MM.1S (cell line): ENCODE measurements around the gene TBC1D26.

Source experiments
- DNase-seq: peaks from one replicate; pipeline ENCODE4 v3.0.0-alpha.2; 2015
- H2AFZ ChIP-seq: fragments of 300-600 bp; sonication (generic); 2 replicates; pipeline ENCODE4 v1.6.0; 2016; ENCODE audit warnings: antibody characterized with exemption, low read length
- H3F3A ChIP-seq: fragments of 300-600 bp; sonication (generic); 2 replicates; pipeline ENCODE4 v1.6.1; 2016; ENCODE audit warnings: mild to moderate bottlenecking, antibody characterized with exemption, low read length, moderate library complexity, mixed read lengths; ENCODE audit not compliant: insufficient read depth
- H3K27ac ChIP-seq: fragments of 300-600 bp; sonication (generic); 2 replicates; pipeline ENCODE4 v1.5.1; 2016; ENCODE audit warnings: mild to moderate bottlenecking, low read length
- H3K27me3 ChIP-seq: fragments of 300-600 bp; sonication (generic); replicated peaks from 2 replicates; pipeline ENCODE4 v1.6.0; 2016; ENCODE audit warnings: low read length; ENCODE audit not compliant: insufficient read depth
- H3K36me3 ChIP-seq: fragments of 300-600 bp; sonication (generic); replicated peaks from 2 replicates; pipeline ENCODE4 v1.6.1; 2016; ENCODE audit warnings: mild to moderate bottlenecking, low read length, mixed read lengths; ENCODE audit not compliant: insufficient read depth
- H3K4me1 ChIP-seq: fragments of 300-600 bp; sonication (generic); 2 replicates; pipeline ENCODE4 v1.6.1; 2016; ENCODE audit warnings: low read length, mixed read lengths
- H3K4me2 ChIP-seq: fragments of 300-600 bp; sonication (generic); 2 replicates; pipeline ENCODE4 v1.6.0; 2016; ENCODE audit warnings: low read depth, low read length
- H3K4me3 ChIP-seq: fragments of 300-600 bp; sonication (generic); 2 replicates; pipeline ENCODE4 v1.5.1; 2016; ENCODE audit warnings: low read length, mixed read lengths
- H3K79me2 ChIP-seq: fragments of 300-600 bp; sonication (generic); 2 replicates; pipeline ENCODE4 v1.6.1; 2016; ENCODE audit warnings: mixed run types, low read length, mixed read lengths
- H3K9ac ChIP-seq: fragments of 300-600 bp; sonication (generic); 2 replicates; pipeline ENCODE4 v1.6.1; 2016; ENCODE audit warnings: low read length, mixed read lengths
- H3K9me2 ChIP-seq: fragments of 300-600 bp; sonication (generic); replicated peaks from 2 replicates; pipeline ENCODE4 v1.6.1; 2016; ENCODE audit warnings: mild to moderate bottlenecking, low read length, mixed read lengths; ENCODE audit not compliant: insufficient read depth
- H3K9me3 ChIP-seq: fragments of 300-600 bp; sonication (generic); replicated peaks from 2 replicates; pipeline ENCODE4 v1.6.1; 2016; ENCODE audit warnings: mild to moderate bottlenecking, low read length, mixed read lengths; ENCODE audit not compliant: insufficient read depth
- H4K20me1 ChIP-seq: fragments of 300-600 bp; sonication (generic); 2 replicates; pipeline ENCODE4 v1.6.1; 2016; ENCODE audit warnings: mild to moderate bottlenecking, low read length, moderate library complexity, mixed read lengths; ENCODE audit not compliant: insufficient read depth
- CTCF ChIP-seq: fragments of 300-600 bp; sonication (generic); IDR thresholded peaks from 2 replicates; pipeline ENCODE4 v1.5.1; 2016; ENCODE audit warnings: antibody characterized with exemption, low read length, mixed read lengths
- EZH2 ChIP-seq: fragments of 300-600 bp; sonication (generic); optimal IDR thresholded peaks from 2 replicates; pipeline ENCODE3; 2017; ENCODE audit warnings: low read depth, mild to moderate bottlenecking, antibody characterized with exemption, low read length, mixed read lengths
- EZH2phosphoT487 ChIP-seq: fragments of 300-600 bp; sonication (generic); IDR thresholded peaks from 2 replicates; pipeline ENCODE4 v1.6.1; 2018; ENCODE audit warnings: antibody characterized with exemption, low read length

Gene TBC1D26

GRCh38 chr17:15779119-15779518, 47.0 kb downstream of the TBC1D26 start:
- Histone ChIP-seq H3K27ac (no peak overlapping the region), H3K9me2 (no peaks in the 10 kb centered on the region), H2AFZ (no peak overlapping the region), H3K9ac (no peak overlapping the region), H3K4me3 (no peak overlapping the region), H3K4me2 (no peak overlapping the region), H3K27me3 (no peaks in the 10 kb centered on the region), H3K9me3 (no peaks in the 10 kb centered on the region), H4K20me1 (no peaks in the 10 kb centered on the region), H3K36me3 (no peaks in the 10 kb centered on the region), H3K4me1 (no peaks in the 10 kb centered on the region), H3K79me2 (no peaks in the 10 kb centered on the region), H3F3A (no peaks in the 10 kb centered on the region)
- TF ChIP-seq CTCF (no peak), EZH2phosphoT487 (no peak), EZH2 (no peak)
- no peak for DNase-seq

- no peaks in the 10 kb centered on the region for H4K20me1 ChIP-seq
- H3K79me2 ChIP-seq: no peaks in the 10 kb centered on the region
- no peak overlapping the region for H2AFZ ChIP-seq
- no peaks in the 10 kb centered on the region for H3K36me3 ChIP-seq
- H3K4me1 ChIP-seq: no peaks in the 10 kb centered on the region
- H3F3A ChIP-seq: no peaks in the 10 kb centered on the region
- H3K9ac ChIP-seq: no peak overlapping the region
- H3K4me3 ChIP-seq: no peak overlapping the region
- TF ChIP-seq EZH2phosphoT487 (no peak), EZH2 (no peak), CTCF (no peak)
- DNase-seq: no peak
- H3K9me2 ChIP-seq: no peaks in the 10 kb centered on the region
- H3K9me3 ChIP-seq: no peaks in the 10 kb centered on the region
- no peak overlapping the region for H3K27ac ChIP-seq
- no peaks in the 10 kb centered on the region for H3K27me3 ChIP-seq
- H3K4me2 ChIP-seq: no peak overlapping the region
Observed at GRCh38 chr17:15780188-15780587, 48.1 kb downstream of the TBC1D26 start.

GRCh38 chr17:15782866-15783265, 50.8 kb downstream of the TBC1D26 start:
- H3F3A ChIP-seq: no peaks in the 10 kb centered on the region
- H2AFZ ChIP-seq: no peak overlapping the region
- no peaks in the 10 kb centered on the region for H3K36me3 ChIP-seq
- TF ChIP-seq CTCF (no peak), EZH2phosphoT487 (no peak), EZH2 (no peak)
- H3K4me2 ChIP-seq: no peak overlapping the region
- H3K79me2 ChIP-seq: no peaks in the 10 kb centered on the region
- no peaks in the 10 kb centered on the region for H3K9me3 ChIP-seq
- H3K27ac ChIP-seq: no peak overlapping the region
- no peak for DNase-seq
- H3K4me3 ChIP-seq: no peak overlapping the region
- no peaks in the 10 kb centered on the region for H4K20me1 ChIP-seq
- no peaks in the 10 kb centered on the region for H3K9me2 ChIP-seq
- no peak overlapping the region for H3K9ac ChIP-seq
- no peaks in the 10 kb centered on the region for H3K4me1 ChIP-seq
- H3K27me3 ChIP-seq: no peaks in the 10 kb centered on the region
